Hepatocyte (in vitro differentiated cells): ENCODE data around the gene ATXN10. TPM values are rescaled to one million over a fixed set of nuclear protein-coding genes. Genes with fewer than 3 reads are reported as not detected.
A peak's percentile ranks its signal among the peaks of the same experiment; 100 is the strongest.

ENCODE experiments used
- DNase-seq: peaks from one replicate; pipeline ENCODE4 v3.0.0-alpha.2; 2016; ENCODE audit warnings: low spot score
- H2AFZ ChIP-seq: fragments of 200-600 bp; sonication (generic); 2 replicates; pipeline ENCODE4 v1.6.0; 2016; ENCODE audit warnings: antibody characterized with exemption, mild to moderate bottlenecking
- H3K27ac ChIP-seq: fragments of 200-600 bp; sonication (generic); 2 replicates; pipeline ENCODE4 v1.5.1; 2016; ENCODE audit warnings: mild to moderate bottlenecking
- H3K27me3 ChIP-seq: fragments of 200-600 bp; sonication (generic); 2 replicates; pipeline ENCODE4 v1.6.1; 2016
- H3K36me3 ChIP-seq: fragments of 200-600 bp; sonication (generic); replicated peaks from 2 replicates; pipeline ENCODE4 v1.5.1; 2016; ENCODE audit warnings: low read depth; ENCODE audit not compliant: insufficient read depth
- H3K4me1 ChIP-seq: fragments of 200-600 bp; sonication (generic); 2 replicates; pipeline ENCODE4 v1.5.1; 2016; ENCODE audit warnings: mild to moderate bottlenecking, moderate library complexity; ENCODE audit not compliant: insufficient read depth
- H3K4me2 ChIP-seq: fragments of 200-600 bp; sonication (generic); 2 replicates; pipeline ENCODE4 v1.6.0; 2016
- H3K4me3 ChIP-seq: fragments of 200-600 bp; sonication (generic); 2 replicates; pipeline ENCODE4 v1.5.1; 2016; ENCODE audit warnings: mild to moderate bottlenecking
- H3K79me2 ChIP-seq: fragments of 200-600 bp; sonication (generic); 2 replicates; pipeline ENCODE4 v1.6.0; 2017; ENCODE audit warnings: mild to moderate bottlenecking
- H3K9me2 ChIP-seq: fragments of 200-600 bp; sonication (generic); replicated peaks from 2 replicates; pipeline ENCODE4 v1.6.0; 2017; ENCODE audit warnings: mild to moderate bottlenecking; ENCODE audit not compliant: insufficient read depth
- H3K9me3 ChIP-seq: fragments of 200-600 bp; sonication (generic); 2 replicates; pipeline ENCODE4 v1.5.1; 2016; ENCODE audit warnings: low read depth, mild to moderate bottlenecking
- H4K20me1 ChIP-seq: fragments of 200-600 bp; sonication (generic); 2 replicates; pipeline ENCODE4 v1.6.0; 2016; ENCODE audit warnings: mild to moderate bottlenecking; ENCODE audit not compliant: insufficient read depth, poor library complexity, severe bottlenecking
- CTCF ChIP-seq: fragments of 200-600 bp; sonication (generic); IDR thresholded peaks from 2 replicates; pipeline ENCODE4 v1.5.1; 2016; ENCODE audit warnings: antibody characterized with exemption, mild to moderate bottlenecking; ENCODE audit not compliant: poor library complexity
- EZH2 ChIP-seq: fragments of 200-600 bp; sonication (generic); IDR thresholded peaks from 2 replicates; pipeline ENCODE4 v1.6.1; 2016; ENCODE audit warnings: antibody characterized with exemption, mild to moderate bottlenecking, borderline replicate concordance
- EZH2phosphoT487 ChIP-seq: fragments of 200-600 bp; sonication (generic); IDR thresholded peaks from one replicate; pipeline ENCODE4 v1.6.1; 2018; ENCODE audit warnings: antibody characterized with exemption, mild to moderate bottlenecking, low read depth, moderate library complexity; ENCODE audit not compliant: unreplicated experiment, severe bottlenecking
- WGBS: methylation state at CpG from one replicate; pipeline ENCODE4 v1.1.6; 2016; ENCODE audit warnings: low lambda C conversion rate; ENCODE audit errors: missing lambda C conversion rate; 5-methylcytosine and 5-hydroxymethylcytosine counted together
- polyA plus RNA-seq: library from polyadenylated mRNA; unstranded; fragments of >200 nt; fragmentation: Nextera tagmentation; extraction: Ambion mirVana; gene quantifications from 2 replicates; pipeline ENCODE4 v1.2.1, GENCODE V29; 2016
- total RNA-seq: library from RNA; depleted of rRNA; stranded (reverse); fragments of >200 nt; gene quantifications from 2 replicates; pipeline ENCODE4 v1.2.3, GENCODE V29; 2014

Gene ATXN10
- total and polyA plus RNA-seq, 2 experiments from 2014 or later, result 141 to 186 TPM

- 62% methylated on average over 13 of the region's 16 CpGs for WGBS
- Histone ChIP-seq H3K9me2 (no peaks in the 10 kb centered on the region), H3K36me3 (no peaks in the 10 kb centered on the region), H2AFZ (peak overlapping the region; percentile 31), H3K4me1 (no peaks in the 10 kb centered on the region), H3K9me3 (no peaks in the 10 kb centered on the region), H4K20me1 (no peaks in the 10 kb centered on the region), H3K4me2 (peak overlapping the region; percentile 74), H3K4me3 (no peak overlapping the region), H3K79me2 (no peaks in the 10 kb centered on the region), H3K27me3 (peaks cover 7% of the 10 kb centered on the region), H3K27ac (no peak overlapping the region)
- no peak for TF ChIP-seq EZH2
- no peak for TF ChIP-seq CTCF
- no peak for TF ChIP-seq EZH2phosphoT487
- DNase-seq, result no peak
Observed at GRCh38 chr22:45645150-45645525, 26.5 kb upstream of the ATXN10 start.

GRCh38 chr22:45645526-45646414 is 25.9 kb upstream of the ATXN10 start:
- H3K79me2 ChIP-seq, result no peaks in the 10 kb centered on the region
- H3K9me2 ChIP-seq, result no peaks in the 10 kb centered on the region
- 28% methylated on average over 34 of the region's 54 CpGs for WGBS
- no peak overlapping the region for H3K27ac ChIP-seq
- H2AFZ ChIP-seq, result peak overlapping the region; percentile 31
- peaks cover 7% of the 10 kb centered on the region for H3K27me3 ChIP-seq
- no peaks in the 10 kb centered on the region for H3K4me1 ChIP-seq
- peak; percentile 86 for DNase-seq
- no peaks in the 10 kb centered on the region for H3K36me3 ChIP-seq
- peak overlapping the region; percentile 74 for H3K4me2 ChIP-seq
- H3K9me3 ChIP-seq, result no peaks in the 10 kb centered on the region
- no peaks in the 10 kb centered on the region for H4K20me1 ChIP-seq
- TF ChIP-seq EZH2 (no peak), CTCF (peak; percentile 85), EZH2phosphoT487 (no peak)
- H3K4me3 ChIP-seq, result no peak overlapping the region

- H3K79me2 ChIP-seq, result no peaks in the 10 kb centered on the region
- H3K4me1 ChIP-seq, result no peaks in the 10 kb centered on the region
- WGBS, result 89% methylated on average over 18 of the region's 18 CpGs
- no peak overlapping the region for H3K4me3 ChIP-seq
- no peak for DNase-seq
- H3K4me2 ChIP-seq, result no peak overlapping the region
- TF ChIP-seq EZH2phosphoT487 (no peak), EZH2 (no peak), CTCF (no peak)
- no peaks in the 10 kb centered on the region for H4K20me1 ChIP-seq
- H3K27ac ChIP-seq, result no peak overlapping the region
- no peak overlapping the region for H2AFZ ChIP-seq
- no peaks in the 10 kb centered on the region for H3K36me3 ChIP-seq
- no peaks in the 10 kb centered on the region for H3K9me2 ChIP-seq
- H3K9me3 ChIP-seq, result no peaks in the 10 kb centered on the region
- no peaks in the 10 kb centered on the region for H3K27me3 ChIP-seq
Observed at GRCh38 chr22:45647532-45648225, 24.0 kb upstream of the ATXN10 start.
